ENCODE data around the gene GSTM3. TPM values are rescaled to one million over a fixed set of nuclear protein-coding genes. Genes with fewer than 3 reads are reported as not detected.
A peak's percentile ranks its signal among the peaks of the same experiment; 100 is the strongest.

Gene GSTM3
- total RNA-seq = 10 to 100 TPM; 39.0 to 41.1 TPM

GRCh38 chr1:109740615-109741373 lies at the start of gene GSTM3:
GSTM3 (minus strand) TSS chr1:109741038; CDS start chr1:109740287, 751 bp downstream.
- Mint-ChIP-seq H3K27ac (peak within 1 kb of the TSS; percentile 78 to 92), H3K9me3 (peaks cover 0 to 5% of the 10 kb centered on the region in 2 donors), H3K36me3 (peaks cover 0 to 5% of the 10 kb centered on the region in 2 donors)
- DNase-seq (ENCODE audit: low spot score in 2 of 2) (no peak), ATAC-seq (no peak)

DNA sequence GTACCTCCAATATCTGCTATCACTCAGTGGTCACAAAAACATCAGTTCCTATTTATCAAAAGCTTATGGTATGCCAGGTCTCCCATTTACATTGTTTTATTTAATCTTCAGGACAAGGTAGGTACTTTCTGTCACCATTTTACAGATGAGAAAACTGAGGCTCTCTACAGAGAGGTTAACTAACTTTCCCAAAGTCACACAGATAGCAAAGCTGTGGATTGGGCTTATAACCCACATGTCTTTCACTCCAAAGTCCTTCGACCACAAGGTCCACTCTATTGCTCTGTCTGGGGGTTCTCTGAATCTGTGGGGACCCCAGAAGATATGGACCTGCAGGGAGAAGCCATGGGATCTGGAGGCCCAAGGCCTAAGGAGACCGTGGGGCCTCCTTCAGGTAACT lies 49.5 kb upstream of the GSTM3 start:
- DNase-seq (ENCODE audit: low spot score in 2 of 2) = no peak
- Mint-ChIP-seq H3K36me3 (no peaks in the 10 kb centered on the region), H3K27ac (peak overlapping the region; percentile 90 to 92), H3K9me3 (no peaks in the 10 kb centered on the region)
- no peak for ATAC-seq

GRCh38 chr1:109789551-109790180 lies 48.8 kb upstream of the GSTM3 start:
- ATAC-seq (no peak), DNase-seq (ENCODE audit: low spot score in 2 of 2) (peak in 1 of 2 donors; percentile 31)
- Mint-ChIP-seq H3K36me3 (no peaks in the 10 kb centered on the region), H3K27ac (peak overlapping the region; percentile 90 to 92), H3K9me3 (no peaks in the 10 kb centered on the region)

GRCh38 chr1:109788695-109789521 lies 48.1 kb upstream of the GSTM3 start:
- H3K27ac Mint-ChIP-seq = peak overlapping the region; percentile 18 to 90
- no peaks in the 10 kb centered on the region for H3K36me3 Mint-ChIP-seq
- no peaks in the 10 kb centered on the region for H3K9me3 Mint-ChIP-seq
- ATAC-seq (no peak), DNase-seq (ENCODE audit: low spot score in 2 of 2) (peak in 1 of 2 donors; percentile 52)

DNA sequence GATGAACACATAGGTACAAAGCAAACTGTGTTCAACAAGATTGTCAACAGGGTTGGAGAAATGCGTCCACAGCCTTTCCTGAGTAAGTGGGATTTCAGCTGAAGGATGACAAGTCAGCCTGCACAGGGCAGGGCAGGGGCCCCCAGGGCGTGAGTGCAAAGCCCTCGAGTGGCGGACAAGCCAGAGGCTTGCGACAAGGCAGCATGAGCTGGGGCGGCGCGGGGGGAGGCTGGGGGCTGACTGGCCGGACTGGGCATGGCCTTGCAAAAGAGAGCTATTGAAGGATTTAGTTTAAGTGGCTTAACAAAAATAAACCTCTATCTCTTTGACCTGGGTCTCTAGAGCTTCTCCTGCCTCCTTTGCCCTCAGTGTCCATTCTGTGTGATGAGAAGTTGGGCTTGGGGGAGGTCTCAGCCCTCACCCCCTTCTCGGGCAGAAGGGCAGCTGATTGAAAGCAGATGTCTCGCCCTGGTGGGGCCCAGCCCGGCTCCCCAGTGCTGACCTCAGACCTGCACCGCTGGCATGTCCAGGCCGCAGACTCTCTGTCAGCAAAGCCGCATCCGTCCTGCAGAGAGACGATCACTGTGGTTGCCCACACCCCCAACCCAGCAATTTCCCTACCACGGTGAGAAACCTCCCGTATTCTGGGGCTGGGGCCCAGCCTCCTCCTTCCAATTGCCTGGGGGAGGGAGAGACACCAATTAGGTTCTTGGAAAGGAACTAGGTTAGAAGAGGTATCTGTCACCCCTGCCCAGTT lies 47.2 kb upstream of the GSTM3 start:
- no peaks in the 10 kb centered on the region for H3K36me3 Mint-ChIP-seq
- peak overlapping the region in 1 of 2 donors; percentile 19 for H3K27ac Mint-ChIP-seq
- ATAC-seq = no peak
- no peaks in the 10 kb centered on the region for H3K9me3 Mint-ChIP-seq
- peak in 1 of 2 donors; percentile 51 for DNase-seq (ENCODE audit: low spot score in 2 of 2)

DNA sequence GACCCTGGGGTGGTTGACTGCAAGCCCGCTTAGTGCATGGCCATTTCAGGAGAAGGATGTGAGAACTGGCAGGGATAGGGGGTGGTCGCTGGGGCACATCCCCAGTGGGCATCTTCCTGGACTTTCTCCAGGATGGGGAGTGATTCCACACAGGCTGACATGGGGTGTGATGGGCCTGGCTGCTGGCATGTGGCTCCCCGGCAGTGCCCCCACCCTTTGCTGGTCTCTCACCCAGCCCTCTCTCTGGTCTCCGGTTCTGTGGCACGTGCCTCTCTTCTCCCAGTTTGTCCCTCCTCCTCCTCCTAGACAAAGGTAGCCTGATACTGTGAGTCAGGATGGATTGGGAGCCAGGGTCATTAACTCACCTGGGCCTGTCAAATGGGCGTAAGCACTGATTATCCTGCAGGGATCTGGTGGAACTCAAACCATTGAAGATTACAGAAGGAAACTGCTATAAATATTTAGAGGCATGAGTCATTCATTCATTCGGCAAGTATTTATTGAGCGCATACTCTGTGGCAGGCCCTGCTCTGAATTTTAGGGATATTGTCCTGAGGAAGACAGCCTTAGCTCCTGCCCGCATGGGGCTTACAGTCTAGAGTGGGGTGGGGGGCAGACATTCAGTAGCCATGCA lies 46.5 kb upstream of the GSTM3 start:
- H3K27ac Mint-ChIP-seq = peak overlapping the region in 1 of 2 donors; percentile 19
- no peaks in the 10 kb centered on the region for H3K9me3 Mint-ChIP-seq
- no peak for ATAC-seq
- no peak for DNase-seq (ENCODE audit: low spot score in 2 of 2)
- H3K36me3 Mint-ChIP-seq = no peaks in the 10 kb centered on the region

- DNase-seq (ENCODE audit: low spot score in 2 of 2) (no peak), ATAC-seq (no peak)
- peak overlapping the region in 1 of 2 donors; percentile 19 for H3K27ac Mint-ChIP-seq
- no peaks in the 10 kb centered on the region for H3K9me3 Mint-ChIP-seq
- H3K36me3 Mint-ChIP-seq = no peaks in the 10 kb centered on the region
Measured at GRCh38 chr1:109786531-109787021, 45.7 kb upstream of the GSTM3 start.

GRCh38 chr1:109786112-109786480 lies 45.3 kb upstream of the GSTM3 start:
- peak in 1 of 2 donors; percentile 16 for DNase-seq (ENCODE audit: low spot score in 2 of 2)
- no peak for ATAC-seq
- Mint-ChIP-seq H3K36me3 (no peaks in the 10 kb centered on the region), H3K9me3 (no peaks in the 10 kb centered on the region), H3K27ac (no peak overlapping the region)

- DNase-seq (ENCODE audit: low spot score in 2 of 2) (no peak), ATAC-seq (no peak)
- no peak overlapping the region for H3K27ac Mint-ChIP-seq
- no peaks in the 10 kb centered on the region for H3K9me3 Mint-ChIP-seq
- H3K36me3 Mint-ChIP-seq = no peaks in the 10 kb centered on the region
Measured at GRCh38 chr1:109785446-109786111, 44.7 kb upstream of the GSTM3 start.

DNA sequence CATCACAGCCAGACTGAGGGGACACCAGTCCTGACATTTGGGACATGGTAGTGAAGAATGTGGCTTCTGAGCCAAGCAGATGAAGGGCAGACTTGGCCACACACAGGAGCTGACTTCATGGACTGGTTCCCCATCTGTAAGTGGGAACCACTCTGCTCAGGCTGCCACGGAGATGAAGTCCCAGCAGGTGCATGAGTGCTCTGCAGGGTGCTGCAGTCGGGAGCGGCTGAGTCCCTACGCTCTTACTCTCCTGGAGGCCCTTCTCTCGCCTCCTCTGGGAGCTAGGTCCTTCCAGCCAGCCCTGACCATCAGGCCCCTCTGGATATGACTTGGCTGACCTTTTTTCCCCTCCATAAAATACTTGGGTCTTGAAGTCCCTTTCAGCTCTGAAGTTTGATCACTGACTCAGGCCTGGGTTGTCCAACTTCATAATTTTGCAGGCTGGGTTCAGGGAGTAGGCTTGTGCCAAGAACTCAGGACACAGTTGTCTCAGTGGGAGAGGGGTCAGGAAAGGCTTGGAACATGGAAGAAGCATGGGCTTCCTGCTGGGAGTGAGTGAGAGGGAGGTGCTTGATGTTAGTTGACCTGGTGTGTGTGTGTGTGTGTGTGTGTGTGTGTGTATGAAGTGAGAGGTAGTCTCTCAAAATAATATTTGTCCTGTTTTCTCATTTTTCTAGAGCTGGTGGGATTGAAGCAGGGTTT lies 43.9 kb upstream of the GSTM3 start:
- ATAC-seq (no peak), DNase-seq (ENCODE audit: low spot score in 2 of 2) (no peak)
- H3K36me3 Mint-ChIP-seq = no peaks in the 10 kb centered on the region
- peak overlapping the region in 1 of 2 donors; percentile 16 for H3K27ac Mint-ChIP-seq
- H3K9me3 Mint-ChIP-seq = no peaks in the 10 kb centered on the region

DNA sequence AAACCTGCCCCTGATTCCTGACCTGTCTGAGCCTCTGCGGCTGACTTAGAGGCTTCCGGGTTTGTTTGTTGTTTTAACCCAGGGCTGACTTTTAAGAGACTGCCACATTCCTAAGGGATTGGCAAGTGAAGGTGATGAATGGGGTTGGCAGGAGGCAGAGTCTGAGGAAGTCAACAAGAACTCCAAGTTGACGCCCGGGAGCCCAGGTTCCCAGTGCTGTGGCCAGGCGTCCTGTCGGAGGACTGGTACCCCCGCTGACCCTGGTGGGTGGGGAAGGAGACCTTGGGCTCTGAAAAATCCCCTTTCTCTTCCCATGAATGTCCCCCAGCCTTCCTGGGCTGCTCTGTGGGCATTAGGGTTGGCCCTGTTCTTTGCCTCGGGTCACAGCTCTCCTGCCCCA lies 42.6 kb upstream of the GSTM3 start:
- Mint-ChIP-seq H3K9me3 (no peaks in the 10 kb centered on the region), H3K27ac (no peak overlapping the region), H3K36me3 (no peaks in the 10 kb centered on the region)
- DNase-seq (ENCODE audit: low spot score in 2 of 2) (no peak), ATAC-seq (no peak)

DNA sequence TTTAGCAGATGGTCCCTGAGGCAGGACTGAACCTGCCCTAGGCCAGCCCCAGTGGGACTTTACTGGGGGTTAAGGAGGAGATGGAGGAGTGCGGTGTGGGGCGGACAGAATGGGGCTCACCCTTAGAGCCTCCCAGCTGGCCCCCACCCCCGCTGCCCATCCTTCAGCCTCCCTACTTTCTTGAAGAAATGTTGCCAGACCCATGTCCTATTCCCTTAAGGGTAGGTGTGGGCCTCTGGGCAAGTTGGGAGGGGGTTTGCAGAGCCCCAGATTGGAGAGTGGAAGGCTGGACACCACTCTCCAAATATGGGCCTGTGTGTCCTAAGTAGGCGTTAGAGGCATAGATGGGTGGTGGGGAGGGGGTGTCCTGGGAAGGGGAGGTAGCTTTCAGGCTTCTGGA lies 42.1 kb upstream of the GSTM3 start:
- ATAC-seq = no peak
- no peak for DNase-seq (ENCODE audit: low spot score in 2 of 2)
- no peaks in the 10 kb centered on the region for H3K9me3 Mint-ChIP-seq
- no peaks in the 10 kb centered on the region for H3K36me3 Mint-ChIP-seq
- H3K27ac Mint-ChIP-seq = no peak overlapping the region

- H3K9me3 Mint-ChIP-seq = no peaks in the 10 kb centered on the region
- no peaks in the 10 kb centered on the region for H3K36me3 Mint-ChIP-seq
- no peak for ATAC-seq
- no peak for DNase-seq (ENCODE audit: low spot score in 2 of 2)
- H3K27ac Mint-ChIP-seq = no peak overlapping the region
Measured at GRCh38 chr1:109782514-109782913, 41.7 kb upstream of the GSTM3 start.

DNA sequence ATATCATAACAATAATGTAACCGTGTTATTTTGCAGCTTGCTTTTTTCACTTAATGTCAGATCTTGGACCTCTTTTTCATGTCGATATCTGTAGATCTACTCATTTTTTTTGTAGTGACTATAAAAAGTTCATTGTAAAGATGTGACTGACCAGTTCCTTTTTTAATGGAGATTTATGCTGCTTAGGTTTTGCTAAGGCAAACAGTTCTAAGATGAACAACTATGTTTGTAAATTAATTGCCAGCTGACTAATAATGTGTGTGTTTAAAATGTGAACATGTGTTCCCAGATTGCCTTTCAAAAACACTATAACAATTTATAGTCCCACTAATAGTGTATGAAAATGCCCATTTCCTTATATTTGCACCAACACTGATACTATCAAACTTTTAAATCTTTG lies 41.0 kb upstream of the GSTM3 start:
- Mint-ChIP-seq H3K9me3 (no peaks in the 10 kb centered on the region), H3K36me3 (no peaks in the 10 kb centered on the region), H3K27ac (no peak overlapping the region)
- no peak for DNase-seq (ENCODE audit: low spot score in 2 of 2)
- ATAC-seq = no peak

DNA sequence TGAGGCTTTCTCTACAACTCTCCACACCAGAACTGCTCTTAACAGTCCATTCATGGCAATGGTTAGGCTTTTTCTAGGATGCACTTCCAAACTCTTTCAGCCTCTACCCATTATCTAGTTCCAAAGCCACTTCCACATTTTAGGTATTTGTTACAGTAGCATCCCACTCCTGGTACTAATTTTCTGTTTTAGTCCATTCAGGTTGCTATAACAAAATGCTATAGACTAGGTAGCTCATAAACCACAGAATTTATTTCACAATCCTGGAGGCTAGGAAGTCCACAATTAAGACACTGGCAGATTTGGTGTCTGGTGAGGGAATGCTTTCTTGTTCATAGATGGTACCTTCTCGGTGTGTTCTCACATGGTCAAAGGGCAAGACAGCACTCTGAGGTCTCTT lies 40.1 kb upstream of the GSTM3 start:
- H3K36me3 Mint-ChIP-seq = no peaks in the 10 kb centered on the region
- DNase-seq (ENCODE audit: low spot score in 2 of 2) (no peak), ATAC-seq (no peak)
- H3K27ac Mint-ChIP-seq = no peak overlapping the region
- no peaks in the 10 kb centered on the region for H3K9me3 Mint-ChIP-seq

All from activated naive CD4-positive, alpha-beta T cell treated with anti-CD3 and anti-CD28 coated beads, Interleukin-2, amount 50 U/mL, for 72 hours (primary cell).